ENCODE measurements around the gene GUCA1A.
"Not testable (repeated sequence)": the region's sequence is repeated elsewhere in the genome, so short reads cannot be mapped to it uniquely, and the experiment has no call there.

The GUCA1A gene

GRCh38 chr6:42147138-42147562, 26.0 kb upstream of the GUCA1A start:
- no peak for DNase-seq (ENCODE audit: low spot score)

- no peak for DNase-seq (ENCODE audit: low spot score)
These were observed 25.1 kb upstream of the GUCA1A start for GRCh38 chr6:42148058-42148457.

GRCh38 chr6:42150254-42150653, 22.9 kb upstream of the GUCA1A start:
- DNase-seq (ENCODE audit: low spot score) = no peak

- no peak for DNase-seq (ENCODE audit: low spot score)
These were observed 21.1 kb upstream of the GUCA1A start for GRCh38 chr6:42152024-42152423.

- not testable (repeated sequence) for DNase-seq (ENCODE audit: low spot score)
These were observed 20.5 kb upstream of the GUCA1A start for GRCh38 chr6:42152528-42153213.

GRCh38 chr6:42153921-42154320, 19.2 kb upstream of the GUCA1A start:
- no peak for DNase-seq (ENCODE audit: low spot score)

- DNase-seq (ENCODE audit: low spot score) = no peak
These were observed 18.5 kb upstream of the GUCA1A start for GRCh38 chr6:42154461-42155209.

- no peak for DNase-seq (ENCODE audit: low spot score)
These were observed 17.9 kb upstream of the GUCA1A start for GRCh38 chr6:42155293-42155692.

- DNase-seq (ENCODE audit: low spot score) = no peak
These were observed 16.5 kb upstream of the GUCA1A start for GRCh38 chr6:42156638-42157037.

GRCh38 chr6:42158011-42158410, 15.2 kb upstream of the GUCA1A start:
- DNase-seq (ENCODE audit: low spot score) = no peak

GRCh38 chr6:42158631-42159030, 14.5 kb upstream of the GUCA1A start:
- no peak for DNase-seq (ENCODE audit: low spot score)

GRCh38 chr6:42159431-42160024, 13.6 kb upstream of the GUCA1A start:
- no peak for DNase-seq (ENCODE audit: low spot score)

GRCh38 chr6:42162384-42162783, 10.8 kb upstream of the GUCA1A start:
- DNase-seq (ENCODE audit: low spot score) = no peak

- no peak for DNase-seq (ENCODE audit: low spot score)
These were observed 10.4 kb upstream of the GUCA1A start for GRCh38 chr6:42162812-42163211.

- no peak for DNase-seq (ENCODE audit: low spot score)
These were observed 9.2 kb upstream of the GUCA1A start for GRCh38 chr6:42163981-42164380.

GRCh38 chr6:42165016-42165415, 8.1 kb upstream of the GUCA1A start:
- DNase-seq (ENCODE audit: low spot score) = no peak

GRCh38 chr6:42166444-42167141, 6.6 kb upstream of the GUCA1A start:
- DNase-seq (ENCODE audit: low spot score) = peak; percentile 56

GRCh38 chr6:42168650-42169049, 4.5 kb upstream of the GUCA1A start:
- DNase-seq (ENCODE audit: low spot score) = no peak

- DNase-seq (ENCODE audit: low spot score) = not testable (repeated sequence)
These were observed 3.4 kb upstream of the GUCA1A start for GRCh38 chr6:42169780-42170179.

- no peak for DNase-seq (ENCODE audit: low spot score)
These were observed 1.2 kb upstream of the GUCA1A start for GRCh38 chr6:42171813-42172581.

- DNase-seq (ENCODE audit: low spot score) = no peak
These were observed 2.7 kb downstream of the GUCA1A start for GRCh38 chr6:42175860-42176259.

- no peak for DNase-seq (ENCODE audit: low spot score)
These were observed 3.8 kb downstream of the GUCA1A start for GRCh38 chr6:42176981-42177380.
